Stomach (tissue), 4 donors: ENCODE data around the gene OR13H1.

ENCODE experiments used
- POLR2AphosphoS5 ChIP-seq, 3 donors: sonication (generic); formaldehyde crosslinking; IDR thresholded peaks; one replicate each; pipeline ENCODE4 v1.6.1; 2016; ENCODE audit warnings: antibody characterized with exemption in 3 of 3
- TF ChIP-seq, protein P1 (sequence below), 7 experiments: fragments of 450-650 bp in 4 of 7; fragments of 200-600 bp in 3 of 7; sonication (generic) in 3 of 7; IDR thresholded peaks; one replicate each; pipeline ENCODE4 v1.5.1; 2016 to 2019; ENCODE audit warnings: antibody characterized with exemption in 7 of 7, control low read depth in 2 of 7, mild to moderate bottlenecking in 1 of 7

DNA sequence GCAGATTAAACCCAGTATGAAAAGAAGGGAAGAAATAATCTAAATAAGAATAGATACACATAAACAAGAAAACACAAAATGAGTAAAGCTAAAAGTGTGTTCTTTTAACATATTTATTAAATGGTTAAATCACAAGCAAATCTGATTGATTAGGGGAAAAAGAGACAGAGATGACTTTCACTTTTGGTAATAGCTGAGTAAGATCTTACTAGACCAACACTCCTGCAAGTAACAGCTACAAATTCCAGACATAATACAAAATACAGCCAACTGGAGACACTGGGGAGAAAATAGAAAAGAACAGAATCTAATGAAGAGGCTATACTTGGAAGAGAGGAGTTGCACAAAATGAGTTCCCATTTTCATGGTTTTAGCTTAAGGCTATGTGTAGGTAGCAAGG, 33.5 kb downstream of the OR13H1 start:
- TF ChIP-seq, protein P1, sequence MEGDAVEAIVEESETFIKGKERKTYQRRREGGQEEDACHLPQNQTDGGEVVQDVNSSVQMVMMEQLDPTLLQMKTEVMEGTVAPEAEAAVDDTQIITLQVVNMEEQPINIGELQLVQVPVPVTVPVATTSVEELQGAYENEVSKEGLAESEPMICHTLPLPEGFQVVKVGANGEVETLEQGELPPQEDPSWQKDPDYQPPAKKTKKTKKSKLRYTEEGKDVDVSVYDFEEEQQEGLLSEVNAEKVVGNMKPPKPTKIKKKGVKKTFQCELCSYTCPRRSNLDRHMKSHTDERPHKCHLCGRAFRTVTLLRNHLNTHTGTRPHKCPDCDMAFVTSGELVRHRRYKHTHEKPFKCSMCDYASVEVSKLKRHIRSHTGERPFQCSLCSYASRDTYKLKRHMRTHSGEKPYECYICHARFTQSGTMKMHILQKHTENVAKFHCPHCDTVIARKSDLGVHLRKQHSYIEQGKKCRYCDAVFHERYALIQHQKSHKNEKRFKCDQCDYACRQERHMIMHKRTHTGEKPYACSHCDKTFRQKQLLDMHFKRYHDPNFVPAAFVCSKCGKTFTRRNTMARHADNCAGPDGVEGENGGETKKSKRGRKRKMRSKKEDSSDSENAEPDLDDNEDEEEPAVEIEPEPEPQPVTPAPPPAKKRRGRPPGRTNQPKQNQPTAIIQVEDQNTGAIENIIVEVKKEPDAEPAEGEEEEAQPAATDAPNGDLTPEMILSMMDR (IDR thresholded peaks at IDR 0.05): no peak
- no peak for TF ChIP-seq POLR2AphosphoS5 (IDR thresholded peaks at IDR 0.05)
